ENCODE results near the gene PCSK4.

- TF ChIP-seq CTCF (IDR thresholded peaks at IDR 0.05) (no peak), EP300 (IDR thresholded peaks at IDR 0.05) (no peak)
Measured at GRCh38 chr19:1532003-1532402, 41.9 kb upstream of the PCSK4 start.

All from sigmoid colon (tissue), 4 donors.